ENCODE measurements around the gene EPHB4.
"Not testable (repeated sequence)": the region's sequence is repeated elsewhere in the genome, so short reads cannot be mapped to it uniquely, and the experiment has no call there.

EPHB4 gene

GRCh38 chr7:100819586-100819985, 7.7 kb downstream of the EPHB4 start:
- DNase-seq: no peak

GRCh38 chr7:100818825-100819224, 8.5 kb downstream of the EPHB4 start:
- DNase-seq: no peak

DNA sequence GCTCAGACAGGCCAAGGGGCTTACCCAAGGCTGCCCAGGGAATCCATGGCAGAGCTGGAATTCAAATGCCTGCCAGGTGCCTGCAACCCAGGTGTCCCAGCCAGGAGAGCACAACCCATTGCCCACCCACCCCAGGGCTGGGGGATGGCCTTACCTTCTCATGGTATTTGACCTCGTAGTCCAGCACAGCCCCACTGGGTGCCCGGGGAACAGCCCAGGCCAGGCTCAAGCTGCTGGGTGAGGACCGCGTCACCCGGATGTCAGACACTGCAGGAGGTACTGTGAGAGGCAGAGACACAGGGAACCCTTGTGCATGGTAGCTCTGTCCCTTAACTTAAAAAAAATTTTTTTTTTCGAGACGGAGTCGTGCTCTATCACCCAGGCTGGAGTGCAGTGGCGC, 9.0 kb downstream of the EPHB4 start:
- no peak for DNase-seq

- DNase-seq: no peak
Measured at GRCh38 chr7:100817097-100817496, 10.2 kb downstream of the EPHB4 start.

DNA sequence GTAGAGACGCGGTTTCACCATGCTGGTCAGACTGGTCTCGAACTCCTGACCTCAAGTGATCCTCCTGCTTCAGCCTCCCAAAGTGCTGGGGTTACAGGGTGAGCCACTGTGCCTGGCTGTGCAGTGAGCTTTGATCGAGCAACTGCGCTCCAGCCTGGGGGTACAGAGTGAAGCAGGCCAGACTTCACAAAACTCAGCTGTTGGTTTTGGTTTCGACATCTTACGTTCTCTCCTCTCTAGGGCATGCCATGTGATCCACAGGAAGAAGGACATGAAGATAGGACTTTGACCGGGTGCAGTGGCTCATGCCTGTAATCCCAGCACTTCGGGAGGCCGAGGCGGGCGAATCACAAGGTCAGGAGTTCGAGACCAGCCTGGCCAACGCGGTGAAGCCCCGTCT, 10.8 kb downstream of the EPHB4 start:
- DNase-seq: not testable (repeated sequence)

- DNase-seq: no peak
Measured at GRCh38 chr7:100812729-100813128, 14.6 kb downstream of the EPHB4 start.

DNA sequence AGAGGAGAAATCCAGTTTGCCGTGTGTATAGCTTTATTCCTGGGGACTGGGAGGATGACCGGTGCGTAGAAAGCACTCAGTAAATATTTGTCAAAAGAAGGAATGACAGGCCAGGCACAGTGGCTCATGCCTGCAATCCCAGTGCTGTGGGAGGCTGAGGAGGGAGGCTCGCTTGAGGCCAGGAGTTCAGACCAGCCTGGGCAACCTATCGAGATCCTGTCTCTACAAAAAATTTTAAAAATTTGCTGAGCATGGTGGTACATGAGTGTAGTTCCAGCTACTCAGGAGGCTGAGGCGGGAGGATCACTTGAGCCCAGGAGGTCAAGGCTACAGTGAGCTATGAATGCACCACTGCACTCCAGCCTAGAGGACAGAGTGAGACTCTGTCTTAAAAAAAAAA, 15.8 kb downstream of the EPHB4 start:
- no peak for DNase-seq

DNA sequence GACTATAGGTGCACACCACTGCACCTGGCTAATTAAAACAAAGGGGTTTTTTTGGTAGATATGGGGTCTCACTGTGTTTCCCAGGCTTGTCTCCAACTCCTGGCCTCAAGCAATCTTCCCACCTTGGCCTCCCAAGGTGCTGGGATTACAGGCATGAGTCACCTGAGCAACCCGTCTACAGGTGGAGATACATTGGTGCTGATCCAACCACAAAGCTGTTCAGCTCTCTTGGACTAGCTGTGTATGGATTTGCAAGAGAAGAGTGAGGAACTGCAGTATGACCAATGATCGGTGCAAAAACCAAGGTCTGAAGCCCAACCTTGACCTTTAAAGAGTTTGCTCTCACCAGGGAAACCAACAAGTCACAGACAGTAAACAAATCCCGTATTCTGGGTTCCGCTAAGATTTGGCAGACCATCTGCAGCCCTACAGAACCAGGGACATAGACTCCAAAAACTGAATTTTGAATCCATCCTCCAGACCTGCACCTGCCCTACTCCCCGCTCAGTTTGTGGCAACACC, 18.9 kb downstream of the EPHB4 start:
- no peak for DNase-seq

- DNase-seq: not testable (repeated sequence)
Measured at GRCh38 chr7:100806883-100807282, 20.4 kb downstream of the EPHB4 start.

GRCh38 chr7:100806276-100806675, 21.0 kb downstream of the EPHB4 start:
- DNase-seq: no peak

- no peak for DNase-seq
Measured at GRCh38 chr7:100804681-100805431, 22.5 kb downstream of the EPHB4 start.

DNA sequence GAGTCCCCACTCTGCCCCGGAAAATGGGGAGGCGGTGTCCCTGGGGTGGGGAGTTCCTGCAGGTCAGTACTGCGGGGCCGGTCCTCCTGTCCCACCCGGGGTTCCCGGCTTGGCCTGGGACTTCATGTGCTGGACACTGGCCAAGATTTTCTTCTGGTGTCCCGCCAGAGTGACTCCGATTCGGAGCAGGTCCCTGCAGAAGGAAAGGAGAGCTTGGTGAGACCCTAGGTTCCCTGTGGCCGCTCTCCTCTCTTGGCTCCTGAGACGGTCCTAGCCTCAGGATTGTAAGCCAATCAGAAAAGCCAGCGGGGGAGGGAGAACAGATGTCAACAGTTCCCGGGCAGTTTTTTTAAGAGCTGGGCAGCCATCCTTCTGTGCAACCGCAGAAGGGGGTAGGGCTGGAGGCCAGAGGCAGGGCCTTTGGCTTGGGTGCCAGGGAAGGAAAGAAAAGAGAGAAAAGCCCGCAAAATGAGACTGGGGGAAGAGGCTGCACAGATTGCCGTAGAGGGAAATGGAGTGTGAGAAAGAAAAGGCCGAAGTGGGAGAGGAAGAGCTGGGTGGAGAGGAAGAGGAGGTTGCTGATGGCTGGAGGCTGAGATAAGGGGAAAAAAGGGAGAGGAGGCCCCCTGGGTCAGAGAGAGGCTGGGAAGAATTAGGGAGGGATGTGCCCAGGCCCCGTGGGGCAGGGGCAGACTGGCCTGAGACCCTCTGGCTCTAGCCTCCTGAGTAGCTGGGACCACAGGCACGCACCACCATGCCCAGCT, 23.7 kb downstream of the EPHB4 start:
- no peak for DNase-seq

- DNase-seq: no peak
Measured at GRCh38 chr7:100802951-100803350, 24.4 kb downstream of the EPHB4 start.

DNA sequence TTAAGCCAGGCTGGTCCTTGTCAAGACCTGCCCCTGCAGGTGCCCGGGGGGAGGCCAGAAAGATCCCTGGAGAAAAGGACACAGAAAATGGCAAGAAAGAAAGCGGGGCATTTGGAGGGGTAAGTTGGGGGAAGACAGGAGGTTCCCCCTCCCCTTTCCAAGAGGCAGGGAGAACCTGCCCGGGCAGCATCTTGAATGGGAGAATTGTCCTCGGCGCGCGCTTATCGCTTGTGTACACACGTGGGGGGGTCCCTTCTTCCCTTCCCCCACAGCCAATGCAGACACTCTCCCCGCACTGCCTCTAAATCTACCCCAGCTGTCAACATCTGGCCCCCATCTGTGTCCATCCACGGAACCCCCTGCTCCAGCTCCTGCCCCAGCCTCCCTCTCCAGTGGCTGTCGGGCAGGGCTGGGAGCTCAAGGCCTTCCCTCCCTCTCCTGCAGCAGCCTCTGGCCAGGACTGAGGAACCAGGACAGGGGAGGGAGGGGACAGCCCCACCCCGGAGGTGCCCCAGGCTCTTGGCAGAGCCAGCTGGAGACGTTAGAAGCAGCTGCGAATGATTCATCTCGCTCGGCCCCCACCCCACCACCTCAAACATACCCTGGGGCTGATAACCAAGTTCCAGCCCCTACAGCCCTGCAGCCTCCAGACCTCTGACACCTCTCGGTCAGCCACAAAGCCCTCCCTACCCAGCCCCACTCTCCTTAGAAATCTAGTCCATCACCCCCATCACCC, 25.3 kb downstream of the EPHB4 start:
- DNase-seq: no peak

DNA sequence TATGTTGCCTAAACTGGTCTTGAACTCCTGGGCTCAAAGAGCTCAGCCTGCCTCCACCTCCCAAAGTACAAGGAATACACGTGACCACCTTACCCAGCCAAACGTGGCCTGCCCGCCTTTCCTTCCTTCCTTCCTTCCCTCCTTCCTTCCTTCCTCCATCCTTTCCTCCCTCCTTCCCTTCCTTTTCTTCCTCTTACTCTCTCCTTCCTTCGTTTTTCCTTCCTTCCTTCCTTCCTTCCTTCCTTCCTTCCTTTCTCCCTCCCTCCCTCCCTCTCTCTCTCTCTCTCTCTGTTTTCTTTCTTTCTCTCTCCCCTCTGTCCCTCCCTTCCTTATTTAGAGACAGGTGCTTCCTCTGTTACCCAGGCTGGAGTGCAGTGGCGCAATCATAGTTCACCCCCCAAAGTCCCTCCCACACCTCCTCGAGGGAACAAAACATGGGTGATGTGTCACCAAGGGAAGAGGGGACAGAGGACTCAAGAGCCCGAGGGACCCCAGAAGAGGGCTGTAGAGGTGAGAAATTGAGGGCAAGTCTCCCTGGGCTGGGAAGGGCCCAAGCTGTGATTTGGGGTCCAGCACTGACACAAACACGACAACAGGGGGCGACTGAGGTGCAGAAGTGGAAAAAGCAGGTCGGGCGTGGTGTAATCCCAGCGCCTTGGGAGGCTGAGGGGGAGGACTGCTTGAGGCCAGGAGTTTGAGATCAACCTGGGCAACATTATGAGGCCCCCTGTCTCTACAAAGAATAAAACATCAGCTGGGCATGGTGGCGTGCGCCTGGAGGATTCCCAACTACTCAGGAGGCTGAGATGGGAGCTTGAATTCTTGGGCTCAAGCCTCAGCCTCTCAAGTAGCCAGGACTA, 28.1 kb downstream of the EPHB4 start:
- DNase-seq: peak; percentile 15 to 38

- DNase-seq: no peak
Measured at GRCh38 chr7:100794741-100795140, 32.6 kb downstream of the EPHB4 start.

DNA sequence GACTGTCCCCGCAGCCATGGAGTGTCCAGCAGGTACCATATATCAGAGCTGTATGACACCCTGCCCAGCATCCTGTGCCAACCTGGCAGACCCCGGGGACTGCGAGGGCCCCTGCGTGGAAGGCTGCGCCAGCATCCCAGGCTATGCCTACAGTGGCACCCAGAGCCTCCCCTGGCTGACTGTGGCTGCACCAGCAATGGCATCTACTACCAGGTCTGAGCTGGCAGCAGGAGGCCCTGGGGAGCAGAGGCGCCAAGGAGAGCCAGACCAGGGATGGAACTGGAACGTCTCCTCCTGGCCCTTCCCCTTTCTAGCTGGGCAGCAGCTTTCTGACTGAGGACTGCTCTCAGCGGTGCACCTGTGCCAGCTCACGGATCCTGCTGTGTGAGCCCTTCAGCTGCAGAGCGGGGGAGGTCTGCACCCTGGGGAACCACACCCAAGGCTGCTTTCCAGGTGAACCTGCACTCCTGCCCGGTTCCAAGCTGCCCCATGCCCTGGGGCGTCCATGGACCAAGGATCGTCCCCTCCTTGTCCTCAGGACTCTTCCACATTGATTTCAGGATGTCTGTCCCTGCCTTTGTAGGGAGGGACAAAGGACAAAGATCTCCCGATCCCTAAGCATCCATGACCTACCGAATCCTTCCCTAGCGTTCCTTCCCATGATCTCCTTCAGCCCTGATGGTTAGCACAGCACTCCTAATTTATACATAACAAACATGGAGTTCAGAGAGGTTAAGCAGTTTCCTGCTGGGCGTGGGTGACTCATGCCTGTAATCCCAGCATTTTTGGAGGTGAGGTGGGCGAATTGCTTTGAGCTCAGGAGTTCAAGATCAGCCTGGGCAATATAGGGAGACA, 33.3 kb downstream of the EPHB4 start:
- DNase-seq: no peak

DNA sequence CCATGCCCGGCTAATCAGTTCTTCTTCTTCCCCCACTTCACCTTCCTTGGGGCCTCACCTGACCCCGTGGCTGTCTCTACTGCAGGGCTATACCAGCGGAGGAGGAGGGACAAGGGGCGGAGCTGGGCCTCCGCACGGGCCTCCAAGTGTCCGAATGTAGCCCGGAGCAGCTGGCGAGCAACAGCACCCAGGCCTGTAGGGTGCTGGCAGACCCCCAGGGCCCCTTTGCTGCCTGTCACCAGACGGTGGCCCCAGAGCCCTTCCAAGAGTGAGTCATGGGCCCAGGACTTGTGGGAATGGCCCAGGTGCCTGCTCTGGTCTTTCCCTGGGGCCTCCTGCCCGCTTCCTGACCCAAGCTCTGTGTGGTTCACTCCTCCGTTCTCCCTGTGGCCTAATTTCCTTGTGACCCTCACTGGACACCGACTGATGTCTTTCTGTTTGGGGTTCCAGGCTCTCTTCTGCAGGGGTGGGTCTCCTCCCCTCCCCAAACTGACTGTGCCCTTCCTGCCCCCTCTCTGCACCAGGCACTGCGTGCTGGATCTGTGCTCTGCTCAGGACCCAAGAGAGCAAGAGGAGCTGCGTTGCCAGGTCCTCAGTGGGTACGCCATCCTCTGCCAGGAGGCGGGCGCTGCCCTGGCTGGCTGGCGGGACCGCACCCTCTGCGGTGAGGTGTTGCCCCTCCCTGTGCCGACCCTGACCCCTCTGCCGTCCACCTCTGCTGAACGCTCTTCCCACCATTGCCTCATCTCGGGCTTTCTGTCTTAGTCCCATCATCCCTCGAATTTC, 35.2 kb downstream of the EPHB4 start:
- no peak for DNase-seq

- no peak for DNase-seq
Measured at GRCh38 chr7:100789055-100789454, 38.3 kb downstream of the EPHB4 start.

- DNase-seq: no peak
Measured at GRCh38 chr7:100786323-100786722, 41.0 kb downstream of the EPHB4 start.

DNA sequence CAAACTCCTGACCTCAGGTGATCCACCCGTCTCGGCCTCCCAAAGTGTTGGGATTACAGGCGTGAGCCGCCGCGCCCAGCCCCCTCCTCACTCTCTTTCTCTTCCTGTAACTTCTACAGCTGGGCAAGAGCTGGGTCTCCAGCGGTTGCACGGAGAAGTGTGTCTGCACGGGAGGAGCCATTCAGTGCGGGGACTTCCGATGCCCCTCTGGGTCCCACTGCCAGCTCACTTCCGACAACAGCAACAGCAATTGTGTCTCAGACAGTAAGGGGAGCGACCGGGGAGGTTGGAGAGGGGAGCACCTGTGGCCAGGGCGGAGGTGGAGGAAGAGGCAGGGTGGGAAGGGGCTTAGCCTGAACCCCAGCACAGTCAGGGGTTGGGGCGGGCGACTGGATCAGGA, 41.4 kb downstream of the EPHB4 start:
- no peak for DNase-seq
